SK-N-MC (cell line): Measurements from ENCODE around the gene USH1G.

Experiments used
- EZH2 ChIP-seq: fragments of 200-600 bp; sonication (generic); IDR thresholded peaks from one replicate; pipeline ENCODE4 v1.6.1; 2017; ENCODE audit warnings: antibody characterized with exemption
- POLR2AphosphoS5 ChIP-seq: IDR thresholded peaks from 2 replicates; pipeline ENCODE4 v1.6.1; 2012; ENCODE audit warnings: mild to moderate bottlenecking, low read depth, low read length, borderline replicate concordance

DNA sequence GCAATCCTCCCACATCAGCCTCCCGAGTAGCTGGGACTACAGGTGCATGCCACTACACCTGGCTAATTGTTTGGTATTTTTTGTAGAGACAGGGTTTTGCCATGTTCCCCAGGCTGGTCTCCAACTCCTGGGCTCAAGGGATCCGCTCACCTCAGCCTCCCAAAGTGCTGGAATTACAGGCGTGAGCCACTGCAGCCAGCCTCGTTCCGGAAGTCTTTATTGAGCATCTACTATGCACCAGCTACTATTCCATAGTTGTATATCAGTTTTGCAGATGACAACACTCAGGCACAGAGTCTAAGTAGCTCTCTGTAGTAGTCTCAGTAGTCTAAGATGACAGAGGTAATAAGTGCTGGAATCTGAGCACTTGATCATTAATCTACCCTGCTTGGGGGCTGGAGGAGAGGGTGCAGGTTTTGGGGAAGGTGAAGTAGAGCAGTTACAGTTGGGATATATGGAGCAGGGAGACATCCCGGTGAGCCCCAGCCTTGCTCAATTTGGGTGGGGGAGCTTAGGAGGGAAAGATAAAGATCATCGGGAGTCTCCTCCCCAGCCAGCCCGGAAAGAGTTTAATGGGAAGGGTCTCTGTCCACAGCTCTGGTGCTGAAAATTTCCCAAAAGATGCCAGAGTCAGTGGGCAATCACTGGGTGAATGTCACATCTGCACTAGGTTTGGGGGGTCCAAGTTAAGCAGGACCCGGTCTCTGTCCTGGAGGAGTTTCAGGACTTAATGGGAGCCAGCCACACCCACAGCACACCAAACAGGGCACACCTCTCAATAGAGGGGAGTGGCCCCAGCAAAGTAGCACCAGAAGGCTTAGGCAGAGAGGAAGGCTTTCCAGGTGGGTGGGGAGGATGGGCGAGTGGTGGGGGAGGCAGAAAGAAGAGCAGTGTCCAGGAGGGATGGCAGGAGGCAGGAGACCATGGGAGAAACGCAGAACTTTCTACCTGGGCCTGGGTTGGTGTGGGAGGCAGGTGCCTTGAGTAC is 14.3 kb upstream of the USH1G start:
- no peak for TF ChIP-seq EZH2
- TF ChIP-seq POLR2AphosphoS5, result no peak
